Mesenchymal stem cell (in vitro differentiated cells and primary cell): ENCODE results near the gene CRKL.
A peak's percentile ranks its signal among the peaks of the same experiment; 100 is the strongest.

Experiments used
- DNase-seq: peaks from one replicate; pipeline ENCODE4 v3.0.0-alpha.2; 2013
- H2AFZ ChIP-seq: one replicate; pipeline ENCODE4 v1.6.1; 2013; ENCODE audit warnings: low read depth, mild to moderate bottlenecking, control low read depth, inconsistent platforms, low read length, moderate library complexity
- H2AK5ac ChIP-seq: 2 replicates; pipeline ENCODE4 v1.6.1; 2013; ENCODE audit warnings: low read length, moderate library complexity, mild to moderate bottlenecking, inconsistent platforms; ENCODE audit not compliant: severe bottlenecking
- H2BK120ac ChIP-seq: one replicate; pipeline ENCODE4 v1.6.1; 2013; ENCODE audit warnings: low read depth, mild to moderate bottlenecking, inconsistent platforms, low read length, moderate library complexity
- H2BK12ac ChIP-seq, 2 experiments: one replicate each; pipeline ENCODE4 v1.6.1; 2013; ENCODE audit warnings: inconsistent platforms in 2 of 2, low read length in 2 of 2, mild to moderate bottlenecking in 2 of 2, moderate library complexity in 2 of 2, control low read depth in 1 of 2
- H2BK15ac ChIP-seq: one replicate; pipeline ENCODE4 v1.6.1; 2013; ENCODE audit warnings: mild to moderate bottlenecking, low read depth, inconsistent platforms; ENCODE audit not compliant: poor library complexity, severe bottlenecking
- H2BK5ac ChIP-seq: 2 replicates; pipeline ENCODE4 v1.6.1; 2013; ENCODE audit warnings: low read depth, mild to moderate bottlenecking, low read length, control low read depth, inconsistent platforms; ENCODE audit not compliant: poor library complexity, severe bottlenecking
- H3K14ac ChIP-seq, 2 experiments: one replicate each; pipeline ENCODE4 v1.6.1; 2013; ENCODE audit warnings: inconsistent platforms in 2 of 2, low read length in 2 of 2, control low read depth in 1 of 2, mild to moderate bottlenecking in 1 of 2, moderate library complexity in 1 of 2
- H3K18ac ChIP-seq, 2 experiments: one replicate each; pipeline ENCODE4 v1.6.1; 2013; ENCODE audit warnings: inconsistent platforms in 2 of 2, low read length in 2 of 2, control low read depth in 1 of 2, low read depth in 1 of 2, mild to moderate bottlenecking in 1 of 2
- H3K23ac ChIP-seq, 2 experiments: one replicate each; pipeline ENCODE4 v1.6.1; 2013; ENCODE audit warnings: inconsistent platforms in 2 of 2, low read length in 2 of 2, mild to moderate bottlenecking in 2 of 2, moderate library complexity in 2 of 2, control low read depth in 1 of 2
- H3K27ac ChIP-seq: 2 replicates; pipeline ENCODE4 v1.5.1; 2013; ENCODE audit warnings: mild to moderate bottlenecking, moderate library complexity, low read length, control low read depth, inconsistent platforms; ENCODE audit not compliant: poor library complexity, severe bottlenecking
- H3K27me3 ChIP-seq, 2 experiments: 2 replicates each; pipeline versions ENCODE4 v1.6.1 to v1.7.0; 2013; ENCODE audit warnings: low read length in 2 of 2, mild to moderate bottlenecking in 2 of 2, moderate library complexity in 2 of 2, control low read depth in 1 of 2, inconsistent platforms in 1 of 2; ENCODE audit not compliant: control insufficient read depth in 1 of 2, insufficient read depth in 1 of 2
- H3K36me3 ChIP-seq, 2 experiments: 2 replicates each; pipeline versions ENCODE4 v1.6.1 to v1.7.0; 2013; ENCODE audit warnings: low read length in 2 of 2, control low read depth in 1 of 2, inconsistent platforms in 1 of 2, low read depth in 1 of 2, mild to moderate bottlenecking in 1 of 2; ENCODE audit not compliant: insufficient read depth in 2 of 2, control insufficient read depth in 1 of 2
- H3K4ac ChIP-seq, 2 experiments: one replicate each; pipeline ENCODE4 v1.6.1; 2013; ENCODE audit warnings: inconsistent platforms in 2 of 2, low read length in 2 of 2, mild to moderate bottlenecking in 2 of 2, moderate library complexity in 2 of 2, control low read depth in 1 of 2, low read depth in 1 of 2
- H3K4me1 ChIP-seq: 2 replicates; pipeline ENCODE4 v1.6.1; 2013; ENCODE audit warnings: low read depth, low read length, control low read depth; ENCODE audit not compliant: control insufficient read depth, insufficient read depth
- H3K4me2 ChIP-seq: 2 replicates; pipeline ENCODE4 v1.6.1; 2013; ENCODE audit warnings: low read length, mild to moderate bottlenecking, inconsistent platforms; ENCODE audit not compliant: poor library complexity, severe bottlenecking
- H3K4me3 ChIP-seq, 2 experiments: 2 replicates each; pipeline versions ENCODE4 v1.5.1 to v1.7.0; 2013; ENCODE audit warnings: low read length in 2 of 2, mild to moderate bottlenecking in 2 of 2, control low read depth in 1 of 2, low read depth in 1 of 2; ENCODE audit not compliant: insufficient read depth in 1 of 2
- H3K79me1 ChIP-seq: replicated peaks from 2 replicates; pipeline ENCODE4 v1.6.1; 2013; ENCODE audit warnings: mild to moderate bottlenecking, control low read depth, low read length, inconsistent platforms; ENCODE audit not compliant: poor library complexity, severe bottlenecking
- H3K9ac ChIP-seq: 2 replicates; pipeline ENCODE4 v1.7.0; 2013; ENCODE audit warnings: mild to moderate bottlenecking, low read length, moderate library complexity
- H3K9me3 ChIP-seq: 2 replicates; pipeline ENCODE4 v1.7.0; 2013; ENCODE audit warnings: mild to moderate bottlenecking, low read length; ENCODE audit not compliant: control insufficient read depth
- H4K8ac ChIP-seq: one replicate; pipeline ENCODE4 v1.6.1; 2013; ENCODE audit warnings: inconsistent platforms, mild to moderate bottlenecking, low read length, moderate library complexity
- H4K91ac ChIP-seq: one replicate; pipeline ENCODE4 v1.6.1; 2013; ENCODE audit warnings: mild to moderate bottlenecking, low read length, inconsistent platforms
- WGBS: methylation state at CpG from one replicate; pipeline ENCODE4 v1.1.7; 2013; ENCODE audit warnings: mixed read lengths; 5-methylcytosine and 5-hydroxymethylcytosine counted together

CRKL gene

GRCh38 chr22:20966883-20967696 lies 49.9 kb downstream of the CRKL start, which contains the start of gene AIFM3:
Gene AIFM3 (plus strand): TSS chr22:20967255. CDS start chr22:20967945, 690 bp downstream.
- H3K9me3 ChIP-seq = no peaks in the 10 kb centered on the region
- H3K14ac ChIP-seq = no peak within 1 kb of the TSS
- H3K18ac ChIP-seq = no peak within 1 kb of the TSS
- peaks cover 10% of the 10 kb centered on the region for H3K4me1 ChIP-seq
- no peaks in the 10 kb centered on the region for H3K79me1 ChIP-seq
- H2BK15ac ChIP-seq = no peak within 1 kb of the TSS
- no peak within 1 kb of the TSS for H3K23ac ChIP-seq
- H3K27me3 ChIP-seq = peaks cover 33 to 47% of the 10 kb centered on the region in 2 experiments
- H2AFZ ChIP-seq = no peak within 1 kb of the TSS
- 77% methylated on average over 19 of the region's 22 CpGs for WGBS
- H3K4ac ChIP-seq = no peak within 1 kb of the TSS
- no peak within 1 kb of the TSS for H3K9ac ChIP-seq
- no peak within 1 kb of the TSS for H4K8ac ChIP-seq
- H2BK5ac ChIP-seq = no peak within 1 kb of the TSS
- H2BK12ac ChIP-seq = no peak within 1 kb of the TSS
- no peak within 1 kb of the TSS for H3K4me3 ChIP-seq
- no peak within 1 kb of the TSS for H2AK5ac ChIP-seq
- H3K4me2 ChIP-seq = no peak within 1 kb of the TSS
- no peak within 1 kb of the TSS for H4K91ac ChIP-seq
- DNase-seq = no peak
- H3K27ac ChIP-seq = no peak within 1 kb of the TSS
- no peak within 1 kb of the TSS for H2BK120ac ChIP-seq
- no peaks in the 10 kb centered on the region for H3K36me3 ChIP-seq

- Histone ChIP-seq H3K27me3 (peaks cover 33 to 44% of the 10 kb centered on the region in 2 experiments), H3K36me3 (no peaks in the 10 kb centered on the region), H2AK5ac (no peak overlapping the region), H3K4me1 (peaks cover 10% of the 10 kb centered on the region), H3K14ac (no peak overlapping the region), H2BK120ac (no peak overlapping the region), H3K18ac (no peak overlapping the region), H2BK12ac (no peak overlapping the region), H3K23ac (no peak overlapping the region), H3K4me2 (no peak overlapping the region), H2BK15ac (no peak overlapping the region), H2AFZ (no peak overlapping the region), H3K4ac (no peak overlapping the region), H4K8ac (no peak overlapping the region), H2BK5ac (no peak overlapping the region), H3K27ac (no peak overlapping the region), H3K9ac (no peak overlapping the region), H4K91ac (no peak overlapping the region), H3K4me3 (no peak overlapping the region), H3K79me1 (no peaks in the 10 kb centered on the region), H3K9me3 (no peaks in the 10 kb centered on the region)
- WGBS = 26% methylated on average over 17 of the region's 19 CpGs
- DNase-seq = no peak
These were observed 50.5 kb downstream of the CRKL start for GRCh38 chr22:20967697-20968211.

DNA sequence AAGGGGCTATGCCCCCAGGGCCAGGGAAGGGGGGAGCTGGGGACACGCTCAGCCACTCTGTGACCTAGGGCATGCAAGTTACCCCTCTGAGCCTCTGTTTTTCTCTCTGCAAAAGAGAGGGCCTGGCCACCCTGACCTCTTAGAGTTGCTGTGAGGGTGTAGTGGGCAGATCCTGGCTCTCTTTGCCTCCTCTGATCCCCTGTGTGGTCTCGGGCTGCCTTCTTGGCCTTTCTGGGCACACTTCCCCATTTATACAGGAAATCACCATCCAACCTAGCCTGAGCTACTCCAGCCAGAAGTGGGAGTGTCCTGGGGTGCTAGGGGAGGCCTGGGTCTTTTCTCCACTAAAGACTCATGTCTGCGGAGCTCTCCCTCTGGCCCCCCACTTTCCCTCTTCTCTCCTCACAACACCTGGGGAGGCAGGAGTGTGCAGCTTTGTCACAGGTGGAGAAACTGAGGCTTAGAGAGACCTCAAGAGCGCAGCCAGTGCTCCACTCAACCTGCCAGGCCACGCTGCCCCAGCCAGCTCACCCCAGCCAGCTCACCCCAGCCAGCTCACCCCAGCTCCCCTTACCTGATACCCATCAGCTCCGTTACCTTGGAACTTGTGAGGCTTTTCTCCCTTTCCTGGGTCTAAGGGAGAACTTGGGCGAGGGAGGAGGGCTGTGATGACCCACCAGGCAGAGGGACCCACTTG lies 51.2 kb downstream of the CRKL start:
- Histone ChIP-seq H3K4ac (no peak overlapping the region), H3K4me3 (no peak overlapping the region)
- 94% methylated on average over 6 of the region's 7 CpGs for WGBS

More for the DNA sequence above, 51.2 kb downstream of the CRKL start:
- Histone ChIP-seq H4K8ac (no peak overlapping the region), H3K9ac (no peak overlapping the region), H2BK15ac (no peak overlapping the region), H2BK5ac (no peak overlapping the region), H3K79me1 (no peaks in the 10 kb centered on the region), H3K36me3 (no peaks in the 10 kb centered on the region), H3K23ac (no peak overlapping the region), H2AFZ (no peak overlapping the region), H3K27me3 (peaks cover 33 to 37% of the 10 kb centered on the region in 2 experiments), H2AK5ac (no peak overlapping the region), H4K91ac (no peak overlapping the region), H2BK12ac (peak overlapping the region in 1 of 2 experiments; percentile 25), H3K27ac (no peak overlapping the region), H3K14ac (no peak overlapping the region), H3K18ac (no peak overlapping the region), H3K4me1 (peaks cover 10% of the 10 kb centered on the region), H2BK120ac (no peak overlapping the region), H3K4me2 (no peak overlapping the region), H3K9me3 (no peaks in the 10 kb centered on the region)
- no peak for DNase-seq
